HepG2 (cell line): Measurements from ENCODE around the gene CCDC178. TPM values are rescaled to one million over a fixed set of nuclear protein-coding genes. Genes with fewer than 3 reads are reported as not detected.

Experiments used
- ATAC-seq: fragments of 200-7000 bp; cut with Tn5 transposase; 3 replicates; pipeline ENCODE4 v1.9.1; 2020; ENCODE audit warnings: mild to moderate bottlenecking, moderate library complexity
- BruUV-seq: library from RNA; stranded (reverse); fragments of 400-500 nt; replicated peaks from 2 replicates; lab custom pipeline; 2021; lab: Mats Ljungman, UMichigan
- CTCF ChIA-PET: fragments of 300-600 bp; formaldehyde crosslinking; extraction: SDS; loops from one replicate; lab custom pipeline; 2021; ENCODE audit warnings: low total read pairs, inconsistent platforms, low intra/inter-chr PET ratio; lab: Yijun Ruan, JAX
- POLR2A ChIA-PET: fragments of 350-600 bp; sonication (Branson Sonifier 250); formaldehyde crosslinking; loops from one replicate; lab custom pipeline; 2020; ENCODE audit warnings: antibody characterized with exemption, inconsistent platforms; lab: Yijun Ruan, JAX
- DNase-seq: peaks from one replicate; pipeline ENCODE4 v3.0.0-alpha.2; 2015; ENCODE audit warnings: low spot score
- FAIRE-seq: peaks from 3 replicates; lab custom pipeline; 2011; peaks lifted over from hg19 to GRCh38; lab: Jason Lieb, UNC
- H2AFZ ChIP-seq: one replicate; pipeline ENCODE4 v1.6.1; 2011; ENCODE audit warnings: low read length, inconsistent platforms
- H3K27ac ChIP-seq: fragments of 300-600 bp; 3 replicates; pipeline ENCODE4 v1.8.0; 2011; ENCODE audit warnings: mixed run types, mild to moderate bottlenecking, mixed read lengths, low read length, inconsistent platforms; ENCODE audit not compliant: insufficient read depth; ENCODE audit errors: extremely low read length
- H3K27me3 ChIP-seq, 2 experiments: fragments of 200-600 bp in 1 of 2; 2 replicates in 1 of 2; 3 replicates in 1 of 2; pipeline versions ENCODE4 v1.6.0 to v1.8.0; 2011; ENCODE audit warnings: low read length in 2 of 2, mild to moderate bottlenecking in 2 of 2, moderate library complexity in 2 of 2, inconsistent platforms in 1 of 2; ENCODE audit not compliant: insufficient read depth in 2 of 2, control insufficient read depth in 1 of 2
- H3K36me3 ChIP-seq, 2 experiments: fragments of 200-600 bp in 1 of 2; replicated peaks in 1 of 2; 2 replicates in 1 of 2; 3 replicates in 1 of 2; pipeline versions ENCODE4 v1.5.1 to v1.8.0; 2011; ENCODE audit warnings: low read length in 2 of 2, inconsistent platforms in 1 of 2; ENCODE audit not compliant: insufficient read depth in 2 of 2, control insufficient read depth in 1 of 2
- H3K4me1 ChIP-seq: 2 replicates; pipeline ENCODE4 v1.5.1; 2012; ENCODE audit warnings: low read length, inconsistent platforms; ENCODE audit not compliant: insufficient read depth
- H3K4me2 ChIP-seq: 2 replicates; pipeline ENCODE4 v1.6.0; 2011; ENCODE audit warnings: low read depth, low read length, inconsistent platforms
- H3K4me3 ChIP-seq, 3 experiments: fragments of 200-600 bp in 1 of 3; sonication (generic), shearing (Covaris generic) in 1 of 3; replicated peaks in 1 of 3; 2 replicates each; pipeline ENCODE4 v1.5.1; 2011 to 2016; ENCODE audit warnings: low read length in 3 of 3, inconsistent platforms in 2 of 3, low read depth in 2 of 3, mild to moderate bottlenecking in 2 of 3, control low read depth in 1 of 3, mixed read lengths in 1 of 3; ENCODE audit not compliant: insufficient read depth in 1 of 3
- H3K79me2 ChIP-seq: one replicate; pipeline ENCODE4 v1.6.1; 2011; ENCODE audit warnings: low read length, inconsistent platforms; ENCODE audit not compliant: insufficient read depth
- H3K9ac ChIP-seq: 2 replicates; pipeline ENCODE4 v1.6.0; 2011; ENCODE audit warnings: mild to moderate bottlenecking, low read depth, low read length, inconsistent platforms; ENCODE audit not compliant: insufficient read depth
- H3K9me3 ChIP-seq: 2 replicates; pipeline ENCODE4 v1.5.1; 2012; ENCODE audit warnings: mild to moderate bottlenecking, low read length
- H4K20me1 ChIP-seq: 2 replicates; pipeline ENCODE4 v1.6.0; 2011; ENCODE audit warnings: inconsistent platforms, mild to moderate bottlenecking, low read length, moderate library complexity; ENCODE audit not compliant: insufficient read depth
- CAMTA2 ChIP-seq: sonication (generic); formaldehyde crosslinking; IDR thresholded peaks from 2 replicates; pipeline ENCODE4 v1.4.0; 2020; ENCODE audit warnings: mild to moderate bottlenecking, missing genetic modification reagents, borderline replicate concordance
- FOXJ3 ChIP-seq: sonication (generic); formaldehyde crosslinking; IDR thresholded peaks from 2 replicates; pipeline ENCODE4 v1.4.0; 2020; ENCODE audit warnings: missing genetic modification reagents, mild to moderate bottlenecking, borderline replicate concordance
- GATA4 ChIP-seq: sonication (generic); IDR thresholded peaks from 2 replicates; pipeline ENCODE4 v1.6.1; 2016; ENCODE audit warnings: antibody characterized with exemption, low read depth, borderline replicate concordance
- HDAC2 ChIP-seq: sonication (generic); formaldehyde crosslinking; IDR thresholded peaks from 2 replicates; pipeline ENCODE4 v1.4.0; 2020; ENCODE audit warnings: missing genetic modification reagents
- POLR2A ChIP-seq, 2 experiments: IDR thresholded peaks; 2 replicates each; pipeline ENCODE4 v1.6.1; 2011; ENCODE audit warnings: low read depth in 2 of 2, low read length in 2 of 2, mild to moderate bottlenecking in 1 of 2, moderate library complexity in 1 of 2; ENCODE audit not compliant: insufficient read depth in 1 of 2
- RFX3 ChIP-seq: IDR thresholded peaks from 2 replicates; pipeline ENCODE4 v1.6.1; 2016; ENCODE audit warnings: missing biosample characterization, missing genetic modification reagents
- RNF2 ChIP-seq: fragments of 450-650 bp; conservative IDR thresholded peaks from 2 replicates; pipeline ENCODE4 v1.6.1; 2016; ENCODE audit warnings: low read depth
- SOX6 ChIP-seq, 2 experiments: fragments of 450-650 bp in 1 of 2; sonication (generic) in 1 of 2; formaldehyde crosslinking in 1 of 2; IDR thresholded peaks; 2 replicates each; pipeline versions ENCODE4 v1.4.0 to v1.6.1; 2017 to 2020; ENCODE audit warnings: antibody characterized with exemption in 1 of 2, mild to moderate bottlenecking in 1 of 2, missing genetic modification reagents in 1 of 2
- ZBTB7B ChIP-seq: sonication (generic); formaldehyde crosslinking; IDR thresholded peaks from 2 replicates; pipeline ENCODE4 v1.4.0; 2020; ENCODE audit warnings: missing genetic modification reagents
- ZKSCAN5 ChIP-seq: sonication (generic); formaldehyde crosslinking; IDR thresholded peaks from 2 replicates; pipeline ENCODE4 v1.5.1; 2020; ENCODE audit warnings: mild to moderate bottlenecking, missing genetic modification reagents
- ZNF724P ChIP-seq: sonication (generic); formaldehyde crosslinking; IDR thresholded peaks from 2 replicates; pipeline ENCODE4 v1.8.0; 2022; ENCODE audit warnings: missing genetic modification reagents, borderline replicate concordance
- WGBS: methylation state at CpG from one replicate; pipeline ENCODE4 v1.1.6; 2017; ENCODE audit warnings: low lambda C conversion rate; 5-methylcytosine and 5-hydroxymethylcytosine counted together
- in situ Hi-C: cut with HindIII; loops from 2 replicates; pipeline ENCODE4 v1.10.0; 2017; ENCODE audit warnings: low pct_unique_long_range_greater_than_20kb; ENCODE audit not compliant: extremely low pct_ligation_motif_present
- intact Hi-C: fragments of 100-400 bp; cut with micrococcal nuclease; formaldehyde crosslinking; loops from one replicate; pipeline ENCODE4 v1.10.0; 2022; ENCODE audit not compliant: unreplicated experiment
- polyA plus RNA-seq, 8 experiments: library from polyadenylated mRNA; depleted of rRNA in 3 of 8; stranded (reverse) in 7 of 8; unstranded in 1 of 8; fragments of >200 nt; fragmentation: Illumina TruSeq in 4 of 8; extraction: Trizol in 4 of 8; gene quantifications; 2 replicates each; pipeline versions ENCODE4 v1.2.1 to v1.2.3, GENCODE V29; 2011 to 2016; ENCODE audit warnings: low read depth in 4 of 8, missing spikeins in 1 of 8, mixed read lengths in 1 of 8; ENCODE audit not compliant: insufficient read depth in 1 of 8
- total RNA-seq, 5 experiments: library from RNA; depleted of rRNA; stranded (reverse); fragments of >200 nt; fragmentation: Illumina TruSeq; extraction: Trizol; gene quantifications; 2 replicates each; pipeline ENCODE4 v1.2.3, GENCODE V29; 2016; ENCODE audit warnings: low read depth in 1 of 5
- TF ChIP-seq, protein P1 (sequence below): sonication (generic); formaldehyde crosslinking; IDR thresholded peaks from 2 replicates; pipeline ENCODE4 v1.9.0; 2021; ENCODE audit warnings: missing genetic modification reagents, borderline replicate concordance
- TF ChIP-seq, protein P2 (sequence below): sonication (generic); formaldehyde crosslinking; IDR thresholded peaks from 2 replicates; pipeline ENCODE4 v1.8.0; 2022; ENCODE audit warnings: missing genetic modification reagents, low read depth, mild to moderate bottlenecking, borderline replicate concordance
- TF ChIP-seq, protein P3 (sequence below): sonication (generic); formaldehyde crosslinking; IDR thresholded peaks from 2 replicates; pipeline ENCODE4 v1.8.1; 2023; ENCODE audit warnings: mild to moderate bottlenecking, missing genetic modification reagents
- TF ChIP-seq, protein P4 (sequence below): sonication (generic); formaldehyde crosslinking; IDR thresholded peaks from 2 replicates; pipeline ENCODE4 v1.4.0; 2020; ENCODE audit warnings: missing genetic modification reagents, borderline replicate concordance
- TF ChIP-seq, protein P5 (sequence below): IDR thresholded peaks from 2 replicates; pipeline ENCODE4 v1.6.1; 2016; ENCODE audit warnings: missing compliant biosample characterization, missing genetic modification reagents, borderline replicate concordance
- TF ChIP-seq, protein P6 (sequence below): sonication (generic); formaldehyde crosslinking; IDR thresholded peaks from 2 replicates; pipeline ENCODE4 v1.9.0; 2022; ENCODE audit warnings: missing genetic modification reagents, mild to moderate bottlenecking, borderline replicate concordance

Gene CCDC178
- total and polyA plus RNA-seq, 2 of the 13 experiments (the other 11 are each of a cell fraction or from before 2014, with no cell fraction given), result not detected

DNA sequence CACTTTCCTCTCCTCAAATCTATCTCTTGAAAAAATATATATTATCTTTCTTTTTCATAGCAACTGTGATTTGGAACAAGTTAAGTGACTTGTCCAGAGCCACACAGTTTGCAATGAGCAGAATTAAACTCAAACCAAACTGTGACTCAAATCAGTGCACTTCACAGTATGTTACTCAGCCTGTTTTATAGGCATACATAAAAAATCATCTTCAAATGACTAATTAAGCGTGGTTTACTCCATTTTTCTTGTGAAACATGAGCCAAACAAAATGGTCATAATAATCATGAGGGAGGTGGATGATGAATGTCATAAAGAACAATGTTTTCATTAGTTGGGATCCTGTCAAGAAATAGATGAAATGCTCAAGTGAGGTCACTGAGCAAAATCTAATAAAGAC, 6.1 kb upstream of the CCDC178 start:
- Histone ChIP-seq H3K9me3 (no peaks in the 10 kb centered on the region), H3K9ac (no peak overlapping the region), H3K4me3 (no peak overlapping the region), H2AFZ (no peak overlapping the region), H3K4me1 (no peaks in the 10 kb centered on the region), H3K27ac (no peak overlapping the region), H4K20me1 (no peaks in the 10 kb centered on the region), H3K36me3 (no peaks in the 10 kb centered on the region), H3K79me2 (no peaks in the 10 kb centered on the region), H3K4me2 (no peak overlapping the region), H3K27me3 (no peaks in the 10 kb centered on the region; a peak in 1 of 5 replicates)
- no peak for FAIRE-seq
- 0% methylated on average over 1 of the region's 1 CpG for WGBS
- POLR2A ChIA-PET, result no interaction called here
- no TSS peak for BruUV-seq
- ATAC-seq, result no peak
- no peak for DNase-seq
- CTCF ChIA-PET, result no interaction called here
- intact Hi-C loops (no loop called here), in situ Hi-C loops (no loop called here)
- TF ChIP-seq, protein P1, sequence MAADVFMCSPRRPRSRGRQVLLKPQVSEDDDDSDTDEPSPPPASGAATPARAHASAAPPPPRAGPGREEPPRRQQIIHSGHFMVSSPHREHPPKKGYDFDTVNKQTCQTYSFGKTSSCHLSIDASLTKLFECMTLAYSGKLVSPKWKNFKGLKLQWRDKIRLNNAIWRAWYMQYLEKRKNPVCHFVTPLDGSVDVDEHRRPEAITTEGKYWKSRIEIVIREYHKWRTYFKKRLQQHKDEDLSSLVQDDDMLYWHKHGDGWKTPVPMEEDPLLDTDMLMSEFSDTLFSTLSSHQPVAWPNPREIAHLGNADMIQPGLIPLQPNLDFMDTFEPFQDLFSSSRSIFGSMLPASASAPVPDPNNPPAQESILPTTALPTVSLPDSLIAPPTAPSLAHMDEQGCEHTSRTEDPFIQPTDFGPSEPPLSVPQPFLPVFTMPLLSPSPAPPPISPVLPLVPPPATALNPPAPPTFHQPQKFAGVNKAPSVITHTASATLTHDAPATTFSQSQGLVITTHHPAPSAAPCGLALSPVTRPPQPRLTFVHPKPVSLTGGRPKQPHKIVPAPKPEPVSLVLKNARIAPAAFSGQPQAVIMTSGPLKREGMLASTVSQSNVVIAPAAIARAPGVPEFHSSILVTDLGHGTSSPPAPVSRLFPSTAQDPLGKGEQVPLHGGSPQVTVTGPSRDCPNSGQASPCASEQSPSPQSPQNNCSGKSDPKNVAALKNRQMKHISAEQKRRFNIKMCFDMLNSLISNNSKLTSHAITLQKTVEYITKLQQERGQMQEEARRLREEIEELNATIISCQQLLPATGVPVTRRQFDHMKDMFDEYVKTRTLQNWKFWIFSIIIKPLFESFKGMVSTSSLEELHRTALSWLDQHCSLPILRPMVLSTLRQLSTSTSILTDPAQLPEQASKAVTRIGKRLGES, result no peak
- no peak for TF ChIP-seq RNF2
- TF ChIP-seq, protein P2, sequence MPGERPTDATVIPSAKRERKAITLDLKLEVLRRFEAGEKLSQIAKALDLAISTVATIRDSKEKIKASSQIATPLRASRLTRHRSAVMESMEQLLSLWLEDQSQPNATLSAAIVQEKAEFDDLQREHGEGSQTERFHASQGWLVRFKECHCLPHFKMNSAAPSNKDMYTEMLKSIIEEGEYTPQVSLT (CRISPR knock-in tag), result no peak
- TF ChIP-seq, protein P3, sequence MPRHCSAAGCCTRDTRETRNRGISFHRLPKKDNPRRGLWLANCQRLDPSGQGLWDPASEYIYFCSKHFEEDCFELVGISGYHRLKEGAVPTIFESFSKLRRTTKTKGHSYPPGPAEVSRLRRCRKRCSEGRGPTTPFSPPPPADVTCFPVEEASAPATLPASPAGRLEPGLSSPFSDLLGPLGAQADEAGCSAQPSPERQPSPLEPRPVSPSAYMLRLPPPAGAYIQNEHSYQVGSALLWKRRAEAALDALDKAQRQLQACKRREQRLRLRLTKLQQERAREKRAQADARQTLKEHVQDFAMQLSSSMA (CRISPR knock-in tag), result no peak
- TF ChIP-seq CAMTA2, result no peak
- TF ChIP-seq, protein P4, sequence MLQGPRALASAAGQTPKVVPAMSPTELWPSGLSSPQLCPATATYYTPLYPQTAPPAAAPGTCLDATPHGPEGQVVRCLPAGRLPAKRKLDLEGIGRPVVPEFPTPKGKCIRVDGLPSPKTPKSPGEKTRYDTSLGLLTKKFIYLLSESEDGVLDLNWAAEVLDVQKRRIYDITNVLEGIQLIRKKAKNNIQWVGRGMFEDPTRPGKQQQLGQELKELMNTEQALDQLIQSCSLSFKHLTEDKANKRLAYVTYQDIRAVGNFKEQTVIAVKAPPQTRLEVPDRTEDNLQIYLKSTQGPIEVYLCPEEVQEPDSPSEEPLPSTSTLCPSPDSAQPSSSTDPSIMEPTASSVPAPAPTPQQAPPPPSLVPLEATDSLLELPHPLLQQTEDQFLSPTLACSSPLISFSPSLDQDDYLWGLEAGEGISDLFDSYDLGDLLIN, result no peak
- TF ChIP-seq ZBTB7B (CRISPR knock-in tag), result no peak
- TF ChIP-seq GATA4, result no peak
- no peak for TF ChIP-seq FOXJ3 (CRISPR knock-in tag)
- no peak for TF ChIP-seq RFX3 (CRISPR knock-in tag)
- TF ChIP-seq, protein P5, sequence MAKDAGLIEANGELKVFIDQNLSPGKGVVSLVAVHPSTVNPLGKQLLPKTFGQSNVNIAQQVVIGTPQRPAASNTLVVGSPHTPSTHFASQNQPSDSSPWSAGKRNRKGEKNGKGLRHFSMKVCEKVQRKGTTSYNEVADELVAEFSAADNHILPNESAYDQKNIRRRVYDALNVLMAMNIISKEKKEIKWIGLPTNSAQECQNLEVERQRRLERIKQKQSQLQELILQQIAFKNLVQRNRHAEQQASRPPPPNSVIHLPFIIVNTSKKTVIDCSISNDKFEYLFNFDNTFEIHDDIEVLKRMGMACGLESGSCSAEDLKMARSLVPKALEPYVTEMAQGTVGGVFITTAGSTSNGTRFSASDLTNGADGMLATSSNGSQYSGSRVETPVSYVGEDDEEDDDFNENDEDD (CRISPR knock-in tag), result no peak
- TF ChIP-seq, protein P6, sequence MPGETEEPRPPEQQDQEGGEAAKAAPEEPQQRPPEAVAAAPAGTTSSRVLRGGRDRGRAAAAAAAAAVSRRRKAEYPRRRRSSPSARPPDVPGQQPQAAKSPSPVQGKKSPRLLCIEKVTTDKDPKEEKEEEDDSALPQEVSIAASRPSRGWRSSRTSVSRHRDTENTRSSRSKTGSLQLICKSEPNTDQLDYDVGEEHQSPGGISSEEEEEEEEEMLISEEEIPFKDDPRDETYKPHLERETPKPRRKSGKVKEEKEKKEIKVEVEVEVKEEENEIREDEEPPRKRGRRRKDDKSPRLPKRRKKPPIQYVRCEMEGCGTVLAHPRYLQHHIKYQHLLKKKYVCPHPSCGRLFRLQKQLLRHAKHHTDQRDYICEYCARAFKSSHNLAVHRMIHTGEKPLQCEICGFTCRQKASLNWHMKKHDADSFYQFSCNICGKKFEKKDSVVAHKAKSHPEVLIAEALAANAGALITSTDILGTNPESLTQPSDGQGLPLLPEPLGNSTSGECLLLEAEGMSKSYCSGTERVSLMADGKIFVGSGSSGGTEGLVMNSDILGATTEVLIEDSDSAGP (CRISPR knock-in tag), result no peak
- no peak for TF ChIP-seq SOX6 (IDR thresholded peaks at IDR 0.05)
- TF ChIP-seq SOX6 (CRISPR knock-in tag; IDR thresholded peaks at IDR 0.05), result no peak
- no peak for TF ChIP-seq ZNF724P
- TF ChIP-seq ZKSCAN5, result no peak
- TF ChIP-seq HDAC2 (CRISPR knock-in tag), result no peak
- no peak for TF ChIP-seq POLR2A (IDR thresholded peaks at IDR 0.05; ENCODE audit: insufficient read depth in 1 of 2, low read depth in 2 of 2, low read length in 2 of 2)
